ENCODE data around the gene RASSF3.

Gene RASSF3

GRCh38 chr12:64571411-64571810 is 38.9 kb upstream of the RASSF3 start:
- Histone ChIP-seq H3K4me2 (ENCODE audit: low read length) (no peak overlapping the region), H3K27ac (ENCODE audit: low read length) (no peak overlapping the region), H3K9ac (ENCODE audit: low read length) (no peak overlapping the region)

GRCh38 chr12:64572241-64572640 is 38.1 kb upstream of the RASSF3 start:
- TF ChIP-seq CTCF (IDR thresholded peaks at IDR 0.05; ENCODE audit: low read depth, low read length) (no peak), EZH2phosphoT487 (IDR thresholded peaks at IDR 0.05; ENCODE audit: low read depth) (no peak)
- Histone ChIP-seq H3K27ac (ENCODE audit: low read length) (no peak overlapping the region), H3K27me3 (ENCODE audit: low read depth, low read length) (0 out of 2 replicates have a peak, but pooled peaks cover 3% of the 10 kb centered on the region)

More at GRCh38 chr12:64571411-64571810, 38.9 kb upstream of the RASSF3 start:
- Histone ChIP-seq H3K36me3 (replicated peaks; ENCODE audit: low read depth, low read length) (no peaks in the 10 kb centered on the region), H4K20me1 (ENCODE audit: insufficient read depth, low read length) (no peaks in the 10 kb centered on the region), H3K9me3 (ENCODE audit: insufficient read depth, low read length) (peaks cover 5% of the 10 kb centered on the region; the same call in 1 of the 2 replicates), H3K4me1 (ENCODE audit: low read length) (no peaks in the 10 kb centered on the region), H3K79me2 (ENCODE audit: low read length) (no peaks in the 10 kb centered on the region), H2AFZ (ENCODE audit: low read depth, low read length) (no peak overlapping the region), H3K27me3 (ENCODE audit: low read depth, low read length) (0 out of 2 replicates have a peak, but pooled peaks cover 3% of the 10 kb centered on the region), H3K4me3 (ENCODE audit: low read length) (no peak overlapping the region)
- TF ChIP-seq EZH2phosphoT487 (IDR thresholded peaks at IDR 0.05; ENCODE audit: low read depth), result no peak
- no peak for TF ChIP-seq CTCF (IDR thresholded peaks at IDR 0.05; ENCODE audit: low read depth, low read length)

GRCh38 chr12:64574837-64575236 is 35.5 kb upstream of the RASSF3 start:
- Histone ChIP-seq H3K36me3 (replicated peaks; ENCODE audit: low read depth, low read length) (no peaks in the 10 kb centered on the region), H4K20me1 (ENCODE audit: insufficient read depth, low read length) (no peaks in the 10 kb centered on the region), H3K4me1 (ENCODE audit: low read length) (no peaks in the 10 kb centered on the region), H2AFZ (ENCODE audit: low read depth, low read length) (no peak overlapping the region), H3K9me3 (ENCODE audit: insufficient read depth, low read length) (peaks cover 5% of the 10 kb centered on the region; the same call in 1 of the 2 replicates), H3K4me3 (ENCODE audit: low read length) (no peak overlapping the region), H3K27ac (ENCODE audit: low read length) (no peak overlapping the region), H3K27me3 (ENCODE audit: low read depth, low read length) (no peaks in the 10 kb centered on the region), H3K9ac (ENCODE audit: low read length) (no peak overlapping the region), H3K79me2 (ENCODE audit: low read length) (no peaks in the 10 kb centered on the region), H3K4me2 (ENCODE audit: low read length) (no peak overlapping the region)
- TF ChIP-seq EZH2phosphoT487 (IDR thresholded peaks at IDR 0.05; ENCODE audit: low read depth), result no peak
- no peak for TF ChIP-seq CTCF (IDR thresholded peaks at IDR 0.05; ENCODE audit: low read depth, low read length)

More at GRCh38 chr12:64572241-64572640, 38.1 kb upstream of the RASSF3 start:
- Histone ChIP-seq H2AFZ (ENCODE audit: low read depth, low read length) (no peak overlapping the region), H3K4me3 (ENCODE audit: low read length) (no peak overlapping the region), H3K9me3 (ENCODE audit: insufficient read depth, low read length) (peaks cover 5% of the 10 kb centered on the region; the same call in 1 of the 2 replicates), H3K9ac (ENCODE audit: low read length) (no peak overlapping the region), H3K4me2 (ENCODE audit: low read length) (no peak overlapping the region), H4K20me1 (ENCODE audit: insufficient read depth, low read length) (no peaks in the 10 kb centered on the region), H3K36me3 (replicated peaks; ENCODE audit: low read depth, low read length) (no peaks in the 10 kb centered on the region), H3K79me2 (ENCODE audit: low read length) (no peaks in the 10 kb centered on the region), H3K4me1 (ENCODE audit: low read length) (no peaks in the 10 kb centered on the region)

GRCh38 chr12:64577046-64577445 is 33.2 kb upstream of the RASSF3 start:
- no peak overlapping the region for H3K27ac ChIP-seq (ENCODE audit: low read length)
- H2AFZ ChIP-seq (ENCODE audit: low read depth, low read length), result no peak overlapping the region
- no peak for TF ChIP-seq EZH2phosphoT487 (IDR thresholded peaks at IDR 0.05; ENCODE audit: low read depth)
- H3K4me2 ChIP-seq (ENCODE audit: low read length), result no peak overlapping the region
- peaks cover 5% of the 10 kb centered on the region; the same call in 1 of the 2 replicates for H3K9me3 ChIP-seq (ENCODE audit: insufficient read depth, low read length)
- no peak overlapping the region for H3K9ac ChIP-seq (ENCODE audit: low read length)
- no peaks in the 10 kb centered on the region for H3K36me3 ChIP-seq (replicated peaks; ENCODE audit: low read depth, low read length)
- H3K4me1 ChIP-seq (ENCODE audit: low read length), result no peaks in the 10 kb centered on the region
- no peaks in the 10 kb centered on the region for H3K27me3 ChIP-seq (ENCODE audit: low read depth, low read length)
- H3K4me3 ChIP-seq (ENCODE audit: low read length), result no peak overlapping the region
- H3K79me2 ChIP-seq (ENCODE audit: low read length), result no peaks in the 10 kb centered on the region
- H4K20me1 ChIP-seq (ENCODE audit: insufficient read depth, low read length), result no peaks in the 10 kb centered on the region

Data from OCI-LY3 (cell line).